Bronchial epithelial cell (primary cell): ENCODE results near the gene PTPRO. TPM values are rescaled to one million over a fixed set of nuclear protein-coding genes. Genes with fewer than 3 reads are reported as not detected.
A peak's percentile ranks its signal among the peaks of the same experiment; 100 is the strongest.

Experiments
- DNase-seq: peaks from one replicate; pipeline ENCODE4 v3.0.0-alpha.2; 2010; ENCODE audit warnings: low read depth
- FAIRE-seq: peaks from 2 replicates; lab custom pipeline; 2011; peaks lifted over from hg19 to GRCh38; lab: Jason Lieb, UNC
- H3K27me3 ChIP-seq: 2 replicates; pipeline ENCODE4 v1.5.1; 2011; ENCODE audit warnings: low read length; ENCODE audit not compliant: control insufficient read depth, insufficient read depth
- H3K36me3 ChIP-seq: 2 replicates; pipeline ENCODE4 v1.5.1; 2011; ENCODE audit warnings: low read length; ENCODE audit not compliant: control insufficient read depth, insufficient read depth
- H3K4me3 ChIP-seq: 2 replicates; pipeline ENCODE4 v1.5.1; 2011; ENCODE audit warnings: mild to moderate bottlenecking, low read depth, low read length, control low read depth
- total RNA-seq: library from RNA; depleted of rRNA; stranded (reverse); fragments of >200 nt; gene quantifications from 2 replicates; pipeline ENCODE4 v1.2.1, GENCODE V29; 2014
- TF ChIP-seq, protein P1 (sequence below): IDR thresholded peaks from 2 replicates; pipeline ENCODE4 v1.5.1; 2011; ENCODE audit warnings: mild to moderate bottlenecking, moderate library complexity, low read length, control low read depth, inconsistent platforms; ENCODE audit not compliant: insufficient read depth, severe bottlenecking

PTPRO gene
- total RNA-seq, 1 donor from 2014 or later, result under 0.01 TPM

DNA sequence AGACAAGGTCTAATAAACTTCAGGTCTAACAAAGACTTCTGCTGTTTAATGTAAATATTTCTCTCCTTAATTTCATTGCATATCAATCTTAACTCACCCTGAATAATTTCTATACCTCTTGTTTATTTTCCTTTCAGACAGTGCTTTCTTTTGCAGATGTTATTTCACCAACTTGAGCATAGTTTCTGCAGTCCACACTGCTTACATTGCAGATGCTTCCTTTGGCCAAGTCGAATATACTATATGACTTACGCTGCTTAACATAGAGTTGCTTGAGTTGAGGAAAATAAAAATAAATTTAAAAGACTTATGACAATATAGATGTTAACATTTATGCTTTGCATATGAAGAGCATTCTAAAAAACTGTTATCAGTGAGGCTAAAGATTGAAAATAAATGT lies 217.7 kb downstream of the PTPRO start:
- H3K27me3 ChIP-seq, result no peaks in the 10 kb centered on the region
- DNase-seq, result no peak
- TF ChIP-seq, protein P1, sequence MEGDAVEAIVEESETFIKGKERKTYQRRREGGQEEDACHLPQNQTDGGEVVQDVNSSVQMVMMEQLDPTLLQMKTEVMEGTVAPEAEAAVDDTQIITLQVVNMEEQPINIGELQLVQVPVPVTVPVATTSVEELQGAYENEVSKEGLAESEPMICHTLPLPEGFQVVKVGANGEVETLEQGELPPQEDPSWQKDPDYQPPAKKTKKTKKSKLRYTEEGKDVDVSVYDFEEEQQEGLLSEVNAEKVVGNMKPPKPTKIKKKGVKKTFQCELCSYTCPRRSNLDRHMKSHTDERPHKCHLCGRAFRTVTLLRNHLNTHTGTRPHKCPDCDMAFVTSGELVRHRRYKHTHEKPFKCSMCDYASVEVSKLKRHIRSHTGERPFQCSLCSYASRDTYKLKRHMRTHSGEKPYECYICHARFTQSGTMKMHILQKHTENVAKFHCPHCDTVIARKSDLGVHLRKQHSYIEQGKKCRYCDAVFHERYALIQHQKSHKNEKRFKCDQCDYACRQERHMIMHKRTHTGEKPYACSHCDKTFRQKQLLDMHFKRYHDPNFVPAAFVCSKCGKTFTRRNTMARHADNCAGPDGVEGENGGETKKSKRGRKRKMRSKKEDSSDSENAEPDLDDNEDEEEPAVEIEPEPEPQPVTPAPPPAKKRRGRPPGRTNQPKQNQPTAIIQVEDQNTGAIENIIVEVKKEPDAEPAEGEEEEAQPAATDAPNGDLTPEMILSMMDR, result no peak
- H3K4me3 ChIP-seq, result no peak overlapping the region
- no peaks in the 10 kb centered on the region for H3K36me3 ChIP-seq
- no peak for FAIRE-seq

DNA sequence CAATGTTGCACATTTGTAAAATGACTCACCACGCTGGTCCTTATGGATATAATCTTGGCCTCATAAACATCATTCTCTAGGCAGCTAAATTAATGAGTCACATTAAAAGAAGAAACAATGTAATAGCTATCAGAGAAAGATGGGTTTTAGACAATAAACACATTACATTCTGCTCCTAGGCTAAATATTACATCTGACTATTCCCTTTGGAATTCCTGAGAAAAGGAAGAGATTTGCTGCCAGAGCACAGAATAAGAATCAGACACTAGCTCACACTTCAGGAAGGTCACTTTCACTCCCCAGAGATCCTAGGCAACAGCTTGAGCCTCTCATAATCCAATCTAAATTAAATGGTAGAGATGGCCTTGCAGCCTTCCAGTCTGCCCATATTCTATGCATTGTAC lies 218.2 kb downstream of the PTPRO start:
- Histone ChIP-seq H3K36me3 (no peaks in the 10 kb centered on the region), H3K27me3 (no peaks in the 10 kb centered on the region), H3K4me3 (no peak overlapping the region)
- FAIRE-seq (no peak), DNase-seq (peak; percentile 41)
- TF ChIP-seq, protein P1, result no peak

DNA sequence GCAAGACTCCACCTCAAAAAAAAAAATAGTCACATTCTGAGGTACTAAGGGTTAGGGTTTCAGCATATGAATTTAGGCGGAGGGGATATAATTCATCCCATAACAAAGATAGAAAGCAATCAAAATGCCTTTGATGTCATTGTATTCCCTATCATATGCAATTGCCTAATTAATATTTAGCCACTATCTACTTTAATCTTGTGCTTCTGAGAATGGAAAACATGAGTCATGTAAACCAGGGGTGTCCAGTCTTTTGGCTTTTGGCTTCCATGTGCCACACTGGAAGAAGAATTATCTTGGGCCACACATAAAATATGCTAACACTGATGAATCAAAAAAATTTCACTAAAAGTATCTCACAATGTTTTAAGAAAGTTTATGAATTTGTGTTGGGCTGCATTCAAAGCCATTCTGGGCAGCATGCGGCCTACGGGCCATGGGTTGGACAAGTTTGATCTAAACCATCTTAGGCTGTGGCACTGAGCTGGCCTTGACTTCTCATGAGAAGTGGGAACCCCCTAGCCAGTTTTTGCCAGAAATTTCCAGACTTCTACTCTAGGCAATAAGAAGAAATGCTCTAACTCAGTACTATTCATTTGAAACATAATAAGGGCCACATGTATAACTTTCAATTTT lies 219.8 kb downstream of the PTPRO start:
- TF ChIP-seq, protein P1, result no peak
- FAIRE-seq, result no peak
- Histone ChIP-seq H3K36me3 (no peaks in the 10 kb centered on the region), H3K27me3 (no peaks in the 10 kb centered on the region), H3K4me3 (no peak overlapping the region)
- no peak for DNase-seq

DNA sequence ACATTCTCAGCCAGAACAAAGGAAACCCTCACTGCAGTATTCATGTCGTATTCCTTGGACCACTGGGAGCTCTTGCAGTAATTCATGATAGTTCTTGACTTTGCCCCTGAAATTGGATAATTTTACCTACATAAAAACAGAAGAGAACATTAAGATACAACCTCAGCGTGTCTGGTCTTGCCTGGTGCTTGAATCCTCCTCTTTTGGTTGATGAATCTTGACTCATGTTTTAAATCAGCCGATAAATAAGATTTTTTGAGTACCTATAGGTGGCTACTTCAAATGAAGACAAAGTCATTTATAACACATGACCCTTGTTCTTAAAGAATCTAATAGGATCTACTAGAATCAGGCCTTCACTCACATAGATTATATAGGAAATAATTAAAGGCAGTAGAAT lies 221.0 kb downstream of the PTPRO start:
- FAIRE-seq (no peak), DNase-seq (peak; percentile 63)
- Histone ChIP-seq H3K4me3 (no peak overlapping the region), H3K36me3 (no peaks in the 10 kb centered on the region), H3K27me3 (no peaks in the 10 kb centered on the region)
- TF ChIP-seq, protein P1, result no peak

DNA sequence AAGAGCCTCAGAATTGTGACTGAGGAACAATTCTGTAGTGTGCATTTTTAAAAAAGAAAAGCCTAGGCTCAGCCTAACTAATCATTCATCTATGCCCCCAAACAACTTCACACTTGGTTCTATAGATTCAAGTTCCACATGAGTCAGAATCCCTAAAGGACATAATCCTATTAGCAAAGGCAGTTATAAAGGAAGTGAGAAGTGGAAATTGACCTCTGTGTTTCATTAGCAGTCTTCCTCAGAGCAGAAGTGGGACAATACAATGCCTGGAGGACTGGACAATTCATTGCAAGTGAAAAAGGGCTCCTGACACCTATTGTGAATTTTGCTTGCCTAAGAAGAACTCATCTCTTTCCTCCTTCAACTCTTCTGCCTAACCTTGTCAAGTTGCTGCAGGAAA lies 222.3 kb downstream of the PTPRO start:
- FAIRE-seq (no peak), DNase-seq (no peak)
- Histone ChIP-seq H3K4me3 (no peak overlapping the region), H3K27me3 (no peaks in the 10 kb centered on the region), H3K36me3 (no peaks in the 10 kb centered on the region)
- TF ChIP-seq, protein P1, result no peak

DNA sequence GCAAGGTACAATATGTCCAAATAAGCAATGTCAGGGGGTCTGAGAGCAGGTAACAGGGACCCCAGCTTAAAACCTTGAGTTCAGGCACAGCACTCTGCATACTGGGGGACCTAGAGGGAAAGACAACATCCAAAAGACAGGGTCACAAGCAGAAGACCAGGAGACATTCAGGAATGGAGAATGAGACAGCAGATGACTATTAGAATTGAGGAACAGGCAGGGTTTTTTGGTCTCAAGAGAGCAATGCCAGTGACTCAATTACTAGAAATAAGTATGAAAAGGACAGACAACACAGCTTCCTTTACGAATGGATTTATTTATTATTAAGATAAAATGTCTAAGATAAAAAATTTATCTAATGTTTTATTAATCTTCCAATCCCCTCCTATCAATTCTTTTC lies 223.0 kb downstream of the PTPRO start:
- Histone ChIP-seq H3K4me3 (no peak overlapping the region), H3K27me3 (no peaks in the 10 kb centered on the region), H3K36me3 (no peaks in the 10 kb centered on the region)
- DNase-seq, result no peak
- no peak for FAIRE-seq
- TF ChIP-seq, protein P1, result no peak
